T47D (cell line): ENCODE data around the gene LGALS7B.
"Not testable (repeated sequence)": the region's sequence is repeated elsewhere in the genome, so short reads cannot be mapped to it uniquely, and the experiment has no call there.

Source experiments
- DNase-seq, 2 experiments: peaks; one replicate each; pipeline versions ENCODE4 v3.0.0 to v3.0.0-alpha.2; 2011 to 2012; ENCODE audit warnings: low read depth in 1 of 2, low spot score in 1 of 2
- JUND ChIP-seq: IDR thresholded peaks from 2 replicates; pipeline ENCODE4 v1.6.1; 2012; ENCODE audit warnings: low read depth
- in situ Hi-C: cut with HindIII; loops from 2 replicates; pipeline ENCODE4 v1.10.0; 2016; ENCODE audit warnings: low sequenced_read_pairs, low pct_unique_long_range_greater_than_20kb

LGALS7B gene

DNA sequence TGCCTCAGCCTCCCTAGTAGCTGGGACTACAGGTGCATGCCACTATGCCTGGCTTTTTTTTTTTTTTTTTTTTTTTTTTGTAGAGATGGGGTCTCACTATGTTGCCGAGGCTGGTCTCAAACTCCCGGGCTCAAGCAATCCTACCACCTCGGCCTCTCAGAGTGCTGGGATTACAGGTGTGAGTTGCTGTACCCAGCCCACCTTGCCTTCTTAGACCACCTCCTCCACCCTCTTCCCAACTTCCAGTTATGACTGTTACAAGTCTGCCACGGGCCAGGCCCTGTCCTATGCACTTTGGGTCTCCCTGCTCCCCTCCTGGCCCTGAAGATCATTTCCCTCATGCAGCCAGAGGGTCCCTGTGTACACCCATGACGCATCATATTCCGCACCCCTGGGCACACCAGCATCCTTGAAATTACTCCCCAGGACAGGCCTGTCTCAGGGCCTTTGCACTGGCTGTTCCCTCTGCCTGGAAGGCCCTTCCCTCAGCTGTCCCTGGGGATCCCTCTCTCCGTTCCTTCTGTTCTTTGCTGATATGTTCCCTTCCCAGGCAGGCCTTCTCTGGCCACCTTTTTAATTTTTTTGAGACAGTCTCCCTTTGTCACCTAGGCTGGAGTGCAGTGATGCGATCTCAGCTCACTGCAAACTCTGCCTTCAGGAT, 20.7 kb downstream of the LGALS7B start:
- in situ Hi-C loops = no loop called here
- no peak for DNase-seq
- TF ChIP-seq JUND = no peak

GRCh38 chr19:38812009-38812840, 23.2 kb downstream of the LGALS7B start:
- no peak for TF ChIP-seq JUND

DNA sequence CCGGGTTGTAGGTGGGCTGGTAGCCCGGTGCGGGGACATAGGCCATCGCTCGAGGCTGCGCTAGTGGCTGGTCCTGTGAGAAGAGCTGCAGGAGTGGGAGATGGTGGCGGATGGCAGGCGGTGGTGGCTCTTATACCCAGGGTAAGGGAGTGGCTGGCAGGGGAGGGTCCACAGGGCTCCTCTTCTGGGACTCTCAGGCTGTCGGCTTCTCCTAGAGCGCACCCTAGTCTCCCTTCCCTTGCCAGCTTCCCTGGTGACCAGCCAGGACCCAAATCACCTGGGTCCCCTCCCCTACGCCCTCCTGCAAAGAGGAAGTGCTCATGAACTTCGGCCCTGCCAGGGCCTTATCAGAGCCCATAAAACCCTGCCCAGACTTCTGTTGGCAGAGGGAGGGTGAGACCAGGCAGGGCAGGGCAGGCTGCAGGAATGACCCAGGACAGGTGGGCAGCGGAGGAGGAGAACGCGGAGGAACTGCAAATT, 23.9 kb downstream of the LGALS7B start, which contains the start of gene LGALS4:
LGALS4 (minus strand) TSS at position 105 of the 480 bp plus-strand sequence; CDS start at position 46, 59 bp downstream.
- in situ Hi-C loops = no loop called here
- no peak for TF ChIP-seq JUND
- no peak for DNase-seq

More at GRCh38 chr19:38812009-38812840, 23.2 kb downstream of the LGALS7B start:
- in situ Hi-C loops = no loop called here
- DNase-seq = no peak

DNA sequence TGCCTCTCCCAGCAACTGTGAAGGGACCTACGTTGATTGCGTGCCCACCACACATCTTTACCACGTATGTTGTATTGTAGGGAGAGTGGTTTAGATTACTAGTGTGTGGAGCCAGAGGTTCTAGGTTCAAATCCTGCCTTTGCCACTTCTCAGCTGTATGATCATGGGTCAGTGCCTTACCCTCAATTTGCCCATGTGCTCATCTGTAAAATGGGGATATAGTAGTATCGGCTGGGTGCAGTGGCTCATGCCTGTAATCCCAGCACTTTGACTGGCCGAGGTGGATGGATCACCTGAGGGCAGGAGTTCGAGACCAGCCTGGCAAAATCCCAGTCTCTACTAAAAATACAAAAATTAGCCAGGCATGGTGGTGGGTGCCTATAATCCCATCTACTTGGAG, 24.3 kb downstream of the LGALS7B start:
- no peak for TF ChIP-seq JUND
- no peak for DNase-seq
- in situ Hi-C loops = no loop called here

- in situ Hi-C loops, DNase-seq: not testable (repeated sequence)
These were observed 24.9 kb downstream of the LGALS7B start for GRCh38 chr19:38813932-38814331.

- TF ChIP-seq JUND = no peak
- in situ Hi-C loops = no loop called here
- DNase-seq = no peak
These were observed 26.3 kb downstream of the LGALS7B start for GRCh38 chr19:38815059-38816001.

DNA sequence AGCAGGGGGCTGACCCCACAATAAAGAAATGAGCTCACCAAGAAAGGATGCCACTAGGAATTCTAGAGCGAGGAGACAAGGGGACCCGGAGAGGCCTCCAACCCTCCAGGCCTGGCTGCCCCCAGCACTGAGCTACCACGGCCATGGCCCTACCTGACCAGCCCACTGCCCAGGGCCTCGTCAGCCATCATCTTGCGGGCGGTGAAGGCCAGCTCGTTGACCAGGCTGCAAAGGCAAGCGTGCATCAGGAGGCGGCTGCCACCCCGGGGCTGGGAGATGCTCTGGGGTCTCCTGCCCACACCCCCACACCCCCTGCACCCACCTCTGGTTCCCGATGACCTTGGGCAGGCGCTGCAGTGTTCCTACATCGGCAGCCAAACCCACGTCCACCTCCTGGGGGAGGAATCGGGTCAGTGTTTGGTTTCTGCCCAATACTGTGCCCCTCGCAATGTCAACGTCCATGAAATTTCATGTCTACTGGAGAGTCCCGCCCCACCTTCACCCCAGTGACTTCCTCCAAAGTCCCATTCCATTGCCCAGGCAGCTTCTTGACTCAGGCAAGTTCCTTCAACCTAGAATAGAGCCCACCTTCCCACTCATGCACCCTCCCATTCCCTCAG, 27.2 kb downstream of the LGALS7B start:
- no peak for TF ChIP-seq JUND
- in situ Hi-C loops = no loop called here
- DNase-seq = no peak

DNA sequence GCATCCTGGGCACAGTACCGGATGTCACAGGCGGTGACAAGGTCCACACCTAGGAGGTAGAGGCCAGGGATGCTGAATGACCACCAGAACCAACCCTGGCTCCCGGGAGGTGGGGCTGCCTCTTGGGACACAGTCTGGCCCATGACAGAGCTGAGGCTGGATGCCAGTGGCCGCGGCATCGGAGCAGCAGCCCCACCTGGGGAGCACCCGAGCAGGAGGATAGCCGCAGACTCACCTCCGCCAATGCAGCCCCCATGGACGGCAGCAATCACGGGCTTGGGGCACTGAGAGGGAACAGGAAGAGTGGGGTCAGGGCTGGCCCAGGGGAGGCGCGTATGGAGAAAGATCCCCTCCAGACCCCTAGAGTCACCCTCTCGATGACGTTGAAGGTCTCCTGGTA, 28.1 kb downstream of the LGALS7B start:
- DNase-seq = no peak
- no peak for TF ChIP-seq JUND
- in situ Hi-C loops = no loop called here

GRCh38 chr19:38819231-38819920, 30.4 kb downstream of the LGALS7B start:
- TF ChIP-seq JUND = no peak
- no peak for DNase-seq
- in situ Hi-C loops = no loop called here

GRCh38 chr19:38821230-38821825, 32.3 kb downstream of the LGALS7B start:
- DNase-seq, in situ Hi-C loops: not testable (repeated sequence)

GRCh38 chr19:38825936-38826335, 36.9 kb downstream of the LGALS7B start:
- in situ Hi-C loops, DNase-seq: not testable (repeated sequence)
